ENCODE measurements around the gene PTPN13. TPM values are rescaled to one million over a fixed set of nuclear protein-coding genes. Genes with fewer than 3 reads are reported as not detected.

PTPN13 gene
- total RNA-seq, 1 donor = 70.2 TPM

GRCh38 chr4:86855572-86855971 is 261.5 kb downstream of the PTPN13 start:
- peak overlapping the region; percentile 35 for H3K4me2 ChIP-seq (ENCODE audit: insufficient read depth, low read length)
- no peak overlapping the region for H2AFZ ChIP-seq (ENCODE audit: low read length)
- peaks cover 4% of the 10 kb centered on the region for H3K4me1 ChIP-seq (ENCODE audit: insufficient read depth, low read length)
- no peak overlapping the region for H3K4me3 ChIP-seq (ENCODE audit: insufficient read depth, low read length)
- H4K20me1 ChIP-seq (ENCODE audit: insufficient read depth, low read length) = no peaks in the 10 kb centered on the region
- H3K9me3 ChIP-seq (ENCODE audit: low read depth, low read length) = no peaks in the 10 kb centered on the region
- no peak overlapping the region for H3K27ac ChIP-seq (ENCODE audit: low read depth, low read length)
- H3K36me3 ChIP-seq (ENCODE audit: insufficient read depth, low read length) = no peaks in the 10 kb centered on the region
- no peaks in the 10 kb centered on the region for H3K27me3 ChIP-seq (ENCODE audit: insufficient read depth, low read length)
- H3K79me2 ChIP-seq (ENCODE audit: insufficient read depth, low read length) = no peaks in the 10 kb centered on the region
- no peak for TF ChIP-seq CTCF (IDR thresholded peaks at IDR 0.05; ENCODE audit: extremely low read depth, low read depth, low read length)
- no peak for DNase-seq (ENCODE audit: insufficient read length, low spot score, missing footprints)

- no peaks in the 10 kb centered on the region for H3K9me3 ChIP-seq (ENCODE audit: low read depth, low read length)
- H3K4me2 ChIP-seq (ENCODE audit: insufficient read depth, low read length) = no peak overlapping the region
- no peaks in the 10 kb centered on the region for H4K20me1 ChIP-seq (ENCODE audit: insufficient read depth, low read length)
- H3K27ac ChIP-seq (ENCODE audit: low read depth, low read length) = no peak overlapping the region
- TF ChIP-seq CTCF (IDR thresholded peaks at IDR 0.05; ENCODE audit: extremely low read depth, low read depth, low read length) = no peak
- H3K4me1 ChIP-seq (ENCODE audit: insufficient read depth, low read length) = peaks cover 4% of the 10 kb centered on the region
- DNase-seq (ENCODE audit: insufficient read length, low spot score, missing footprints) = no peak
- no peaks in the 10 kb centered on the region for H3K27me3 ChIP-seq (ENCODE audit: insufficient read depth, low read length)
- H2AFZ ChIP-seq (ENCODE audit: low read length) = no peak overlapping the region
- H3K79me2 ChIP-seq (ENCODE audit: insufficient read depth, low read length) = no peaks in the 10 kb centered on the region
- no peak overlapping the region for H3K4me3 ChIP-seq (ENCODE audit: insufficient read depth, low read length)
- H3K36me3 ChIP-seq (ENCODE audit: insufficient read depth, low read length) = no peaks in the 10 kb centered on the region
Observed at GRCh38 chr4:86856896-86857295, 262.8 kb downstream of the PTPN13 start.

- H3K27ac ChIP-seq (ENCODE audit: low read depth, low read length) = no peak overlapping the region
- no peaks in the 10 kb centered on the region for H3K79me2 ChIP-seq (ENCODE audit: insufficient read depth, low read length)
- H2AFZ ChIP-seq (ENCODE audit: low read length) = no peak overlapping the region
- H4K20me1 ChIP-seq (ENCODE audit: insufficient read depth, low read length) = no peaks in the 10 kb centered on the region
- H3K27me3 ChIP-seq (ENCODE audit: insufficient read depth, low read length) = no peaks in the 10 kb centered on the region
- H3K4me3 ChIP-seq (ENCODE audit: insufficient read depth, low read length) = no peak overlapping the region
- peaks cover 4% of the 10 kb centered on the region for H3K4me1 ChIP-seq (ENCODE audit: insufficient read depth, low read length)
- no peaks in the 10 kb centered on the region for H3K36me3 ChIP-seq (ENCODE audit: insufficient read depth, low read length)
- H3K4me2 ChIP-seq (ENCODE audit: insufficient read depth, low read length) = no peak overlapping the region
- no peak for TF ChIP-seq CTCF (IDR thresholded peaks at IDR 0.05; ENCODE audit: extremely low read depth, low read depth, low read length)
- DNase-seq (ENCODE audit: insufficient read length, low spot score, missing footprints) = no peak
- no peaks in the 10 kb centered on the region for H3K9me3 ChIP-seq (ENCODE audit: low read depth, low read length)
Observed at GRCh38 chr4:86857341-86858052, 263.4 kb downstream of the PTPN13 start.

Other genes starting within 250 kb of the PTPN13 start
- gene MAPK10, start 234.3 kb upstream of the PTPN13 start, total RNA-seq = 12.1 and 13.0 TPM in 2 replicates

Data from osteoblast (primary cell).